GM18873 (cell line): ENCODE data around the gene UBAC2.

Experiments used
- ATAC-seq: cut with Tn5 transposase; IDR thresholded peaks from one replicate; pipeline ENCODE4 v1.9.1; 2021; ENCODE audit warnings: mild to moderate bottlenecking, moderate library complexity, moderate number of reproducible peaks; ENCODE audit not compliant: unreplicated experiment, low FRiP score

Gene UBAC2

DNA sequence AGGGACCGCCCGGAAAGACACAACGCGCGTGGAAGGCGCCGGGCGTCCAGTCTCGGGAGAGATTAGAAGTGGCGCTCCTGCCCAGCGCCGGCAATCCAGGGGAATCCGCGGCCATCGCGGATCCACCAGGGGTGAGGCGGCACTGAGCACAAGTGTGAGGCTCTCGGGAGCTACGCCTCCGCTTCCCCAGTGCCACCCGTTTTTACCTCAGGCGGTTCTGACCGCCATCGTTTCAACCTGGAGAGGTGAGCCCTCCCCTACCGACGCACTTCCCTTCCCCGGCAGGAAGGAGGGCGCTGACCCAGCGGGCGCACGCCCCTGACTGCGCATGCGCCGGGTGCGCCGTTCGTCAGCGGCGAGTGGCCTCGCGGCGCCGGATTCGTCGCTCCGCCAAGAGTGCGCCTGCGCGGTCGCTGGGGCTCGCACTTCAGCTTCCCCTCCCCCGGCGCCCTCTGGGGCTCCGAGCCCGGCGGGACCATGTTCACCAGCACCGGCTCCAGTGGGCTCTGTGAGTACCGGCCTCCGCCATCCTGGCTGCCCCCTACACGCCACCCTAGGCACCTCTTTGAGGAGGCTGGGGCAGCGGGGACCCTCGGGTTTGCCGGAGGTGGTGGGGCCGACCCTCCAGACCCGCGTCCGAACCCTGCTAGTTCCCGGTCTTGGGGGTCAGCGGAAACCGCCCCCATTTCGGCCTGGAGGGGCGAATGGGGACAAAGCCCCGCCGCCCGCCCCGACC is at the start of gene UBAC2:
UBAC2 (plus strand) TSS at position 423 of the 736 bp plus-strand sequence; CDS start at position 478, 55 bp downstream.
- ATAC-seq = peak; percentile 77

GRCh38 chr13:99151516-99151915 is 49.1 kb upstream of the UBAC2 start:
- ATAC-seq = peak; percentile 50

DNA sequence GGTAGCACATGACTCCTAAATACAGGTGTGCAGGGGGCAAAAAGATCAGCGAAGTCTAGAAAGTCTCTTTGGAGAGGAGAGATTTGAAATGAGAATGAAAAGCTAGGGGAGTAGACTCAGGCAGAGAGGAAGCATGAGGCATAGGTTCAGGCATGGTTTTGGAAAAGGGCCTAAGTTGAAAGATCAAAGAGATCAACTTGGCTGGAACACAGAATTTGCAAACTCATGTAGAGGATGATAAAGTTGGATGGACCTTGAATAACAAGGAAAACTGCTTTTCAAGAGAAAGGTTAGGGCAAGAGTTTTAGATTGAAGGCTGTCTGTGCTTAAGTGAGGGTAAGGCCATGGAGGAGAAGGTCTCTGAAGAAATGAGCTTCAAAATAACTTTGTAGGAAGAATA is 47.4 kb upstream of the UBAC2 start:
- no peak for ATAC-seq

GRCh38 chr13:99154064-99154463 is 46.6 kb upstream of the UBAC2 start:
- no peak for ATAC-seq

GRCh38 chr13:99155821-99156220 is 44.8 kb upstream of the UBAC2 start:
- no peak for ATAC-seq

GRCh38 chr13:99157046-99157445 is 43.6 kb upstream of the UBAC2 start:
- ATAC-seq = no peak

DNA sequence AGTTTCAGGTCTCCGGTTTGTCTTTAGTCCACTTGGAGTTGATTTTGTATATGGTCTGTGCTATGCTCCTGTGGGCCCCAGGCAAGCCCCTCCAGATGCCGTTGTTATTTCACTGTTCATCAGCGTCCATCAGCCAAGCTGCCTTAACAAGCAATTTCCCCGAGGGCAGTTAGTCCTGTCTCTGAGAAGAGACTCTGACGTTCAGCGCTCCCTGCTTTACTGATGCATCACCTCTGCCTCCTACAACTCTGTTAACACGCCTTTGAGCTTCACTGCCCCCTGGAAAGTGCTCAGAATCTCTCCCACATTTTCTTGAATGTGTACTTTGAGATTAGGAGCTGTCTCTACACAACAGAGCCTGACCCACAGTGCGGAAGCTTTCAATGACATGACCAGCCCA is 41.8 kb upstream of the UBAC2 start:
- no peak for ATAC-seq

DNA sequence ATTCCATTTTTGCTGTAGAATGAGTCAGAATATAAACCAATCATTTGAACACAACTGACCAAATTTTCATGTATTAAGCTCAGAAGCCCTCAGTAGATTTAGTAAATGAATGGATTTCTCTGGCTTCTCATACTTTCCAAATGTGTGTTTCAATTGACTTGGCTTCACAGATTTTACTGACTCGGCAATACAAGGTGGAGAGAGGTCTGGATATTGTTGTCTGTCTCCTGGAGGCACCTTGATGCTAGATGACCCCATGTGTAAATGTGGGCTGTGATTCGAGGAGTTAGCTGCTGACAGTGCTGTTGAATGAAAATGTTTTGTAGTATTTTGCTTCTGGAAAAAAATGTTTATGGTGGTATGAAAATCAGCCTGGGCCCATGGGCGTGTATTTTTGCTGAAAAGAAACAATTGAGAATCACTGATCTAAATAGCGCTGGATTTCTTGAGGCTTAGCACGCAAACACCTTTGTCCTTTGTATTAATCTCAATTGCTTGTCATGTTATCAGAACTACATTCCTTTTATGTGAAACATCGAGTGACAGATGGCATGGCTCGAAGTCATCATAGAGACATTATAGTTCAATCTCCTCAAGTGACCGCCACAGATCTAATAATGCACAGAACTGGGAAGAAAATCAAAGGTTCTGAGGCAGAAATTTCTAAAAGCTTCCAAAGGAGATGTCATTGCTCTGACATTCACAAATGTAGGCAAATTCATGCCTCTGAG is 41.2 kb upstream of the UBAC2 start:
- ATAC-seq = no peak

GRCh38 chr13:99160415-99160814 is 40.2 kb upstream of the UBAC2 start:
- no peak for ATAC-seq

DNA sequence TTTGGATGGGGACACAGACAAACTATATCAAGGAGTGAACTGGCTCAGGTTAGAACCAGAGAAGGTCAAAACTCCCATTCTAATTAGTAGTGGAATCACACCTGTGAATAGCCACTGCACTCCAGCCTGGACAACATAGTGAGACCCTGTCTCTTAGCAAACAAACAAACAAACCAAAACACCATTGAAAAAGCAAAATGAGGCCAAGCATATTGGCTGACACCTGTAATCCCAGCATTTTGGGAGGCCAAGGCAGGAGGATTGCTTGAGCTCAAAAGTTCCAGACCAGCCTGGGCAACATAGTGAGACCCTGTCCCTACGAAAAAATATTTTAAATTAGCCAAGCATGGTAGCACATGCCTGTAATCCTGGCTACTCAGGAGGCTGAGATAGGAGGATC is 39.1 kb upstream of the UBAC2 start:
- no peak for ATAC-seq

- ATAC-seq = no peak
Measured at GRCh38 chr13:99162567-99163361, 37.9 kb upstream of the UBAC2 start.

- no peak for ATAC-seq
Measured at GRCh38 chr13:99164226-99164625, 36.4 kb upstream of the UBAC2 start.

GRCh38 chr13:99165753-99166587 is 34.7 kb upstream of the UBAC2 start:
- no peak for ATAC-seq

- ATAC-seq = no peak
Measured at GRCh38 chr13:99172951-99173350, 27.7 kb upstream of the UBAC2 start.

- ATAC-seq = no peak
Measured at GRCh38 chr13:99173606-99174005, 27.0 kb upstream of the UBAC2 start.

DNA sequence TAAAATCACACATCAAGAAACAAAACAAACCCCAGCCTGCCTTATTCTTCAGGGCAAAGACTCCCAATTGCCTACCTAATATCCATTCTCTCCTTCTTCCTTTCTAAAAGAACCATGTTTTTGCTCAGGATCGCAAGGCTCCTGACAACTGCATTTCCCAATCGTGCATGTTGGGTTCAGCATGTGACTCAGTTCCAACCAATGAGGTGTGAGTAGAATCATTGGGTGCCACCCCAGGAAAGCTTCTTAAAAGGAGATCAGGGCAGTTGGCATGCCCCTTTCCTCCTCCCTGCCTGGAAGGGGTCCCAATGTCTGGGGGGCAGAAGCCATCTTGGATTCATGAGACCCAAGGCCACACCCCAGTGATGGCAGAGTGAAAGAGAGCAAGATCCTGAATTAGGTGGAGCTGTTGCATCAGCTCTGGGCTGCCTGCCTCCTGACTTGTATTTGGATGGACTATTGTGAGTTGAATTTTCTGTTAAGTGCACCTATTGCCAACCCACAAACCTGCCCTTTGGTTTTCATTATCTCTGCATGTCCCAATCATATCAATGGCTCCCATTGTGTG is 26.0 kb upstream of the UBAC2 start:
- no peak for ATAC-seq

GRCh38 chr13:99176309-99177276 is 24.1 kb upstream of the UBAC2 start:
- no peak for ATAC-seq

GRCh38 chr13:99178636-99179035 is 22.0 kb upstream of the UBAC2 start:
- no peak for ATAC-seq

- ATAC-seq = no peak
Measured at GRCh38 chr13:99179460-99179859, 21.2 kb upstream of the UBAC2 start.
